GM21717 (cell line): ENCODE measurements around the gene TPH1.

Source experiments
- ATAC-seq: cut with Tn5 transposase; IDR thresholded peaks from one replicate; pipeline ENCODE4 v1.9.1; 2021; ENCODE audit warnings: mild to moderate bottlenecking, moderate library complexity; ENCODE audit not compliant: unreplicated experiment

The TPH1 gene

GRCh38 chr11:18046116-18046777, at the start of gene TPH1:
TPH1 (minus strand) TSS chr11:18046269; CDS start chr11:18040762, 5,507 bp downstream.
- no peak for ATAC-seq

- no peak for ATAC-seq
These were observed 47.9 kb upstream of the TPH1 start for GRCh38 chr11:18093959-18094358.

GRCh38 chr11:18091731-18092130, 45.7 kb upstream of the TPH1 start:
- ATAC-seq: no peak

GRCh38 chr11:18088966-18089365, 42.9 kb upstream of the TPH1 start:
- ATAC-seq: no peak

- ATAC-seq: no peak
These were observed 42.3 kb upstream of the TPH1 start for GRCh38 chr11:18088366-18088765.

GRCh38 chr11:18081551-18081950, 35.5 kb upstream of the TPH1 start:
- no peak for ATAC-seq

GRCh38 chr11:18080451-18080850, 34.4 kb upstream of the TPH1 start:
- no peak for ATAC-seq

- ATAC-seq: no peak
These were observed 32.8 kb upstream of the TPH1 start for GRCh38 chr11:18078909-18079308.

GRCh38 chr11:18075444-18075843, 29.4 kb upstream of the TPH1 start:
- ATAC-seq: no peak

- ATAC-seq: no peak
These were observed 25.1 kb upstream of the TPH1 start for GRCh38 chr11:18071098-18071705.

- no peak for ATAC-seq
These were observed 21.3 kb upstream of the TPH1 start for GRCh38 chr11:18067372-18067771.

GRCh38 chr11:18066626-18067025, 20.6 kb upstream of the TPH1 start:
- no peak for ATAC-seq

GRCh38 chr11:18065572-18065971, 19.5 kb upstream of the TPH1 start:
- no peak for ATAC-seq

- no peak for ATAC-seq
These were observed 18.5 kb upstream of the TPH1 start for GRCh38 chr11:18064450-18065054.

GRCh38 chr11:18063862-18064434, 17.9 kb upstream of the TPH1 start:
- ATAC-seq: no peak

GRCh38 chr11:18063125-18063524, 17.1 kb upstream of the TPH1 start:
- no peak for ATAC-seq

GRCh38 chr11:18061351-18061750, 15.3 kb upstream of the TPH1 start:
- no peak for ATAC-seq

GRCh38 chr11:18056561-18057181, 10.6 kb upstream of the TPH1 start:
- ATAC-seq: no peak

GRCh38 chr11:18054511-18055103, 8.5 kb upstream of the TPH1 start:
- no peak for ATAC-seq

GRCh38 chr11:18050848-18051247, 4.8 kb upstream of the TPH1 start:
- no peak for ATAC-seq

GRCh38 chr11:18036456-18036855, 9.6 kb downstream of the TPH1 start:
- ATAC-seq: no peak
